ENCODE results near the gene RNPEP. TPM values are rescaled to one million over a fixed set of nuclear protein-coding genes. Genes with fewer than 3 reads are reported as not detected.

The RNPEP gene
- total and polyA plus RNA-seq, 2 of the 8 experiments (the other 6 are each of a cell fraction or from before 2014, with no cell fraction given), result 34.1 to 51.1 TPM

- TF ChIP-seq SP2 (IDR thresholded peaks at IDR 0.05; ENCODE audit: low read length) (no peak), NRF1 (IDR thresholded peaks at IDR 0.05; ENCODE audit: low read depth, low read length) (no peak), ASH2L (IDR thresholded peaks at IDR 0.05; ENCODE audit: low read length) (no peak), KDM4A (IDR thresholded peaks at IDR 0.05; ENCODE audit: low read depth, low read length, severe bottlenecking) (no peak), MAFK (IDR thresholded peaks at IDR 0.05; ENCODE audit: low read depth, low read length) (no peak), MAX (IDR thresholded peaks at IDR 0.05) (no peak), TEAD4 (IDR thresholded peaks at IDR 0.05; ENCODE audit: low read depth, low read length) (peak; percentile 92), FOSL1 (IDR thresholded peaks at IDR 0.05; ENCODE audit: insufficient read depth, low read depth, low read length) (no peak), SIN3A (conservative IDR thresholded peaks at IDR 0.05 in 1 of 2, IDR thresholded peaks at IDR 0.05 in 1 of 2; ENCODE audit: low read depth in 1 of 2, low read length in 2 of 2) (no peak), JUND (IDR thresholded peaks at IDR 0.05; ENCODE audit: low read length) (0 out of 2 replicates have a peak, but pooled peaks have one; percentile 11), CTCF (IDR thresholded peaks at IDR 0.05; ENCODE audit: control extremely low read depth in 1 of 3, insufficient read depth in 1 of 3, low read depth in 1 of 3, low read length in 3 of 3) (peak in 2 of 3 experiments; percentile 39 to 49; a peak in 2 of 4 replicates)
Observed at GRCh38 chr1:202005958-202006357, 23.5 kb downstream of the RNPEP start (continued).
